ENCODE measurements around the gene GTF2I. TPM values are rescaled to one million over a fixed set of nuclear protein-coding genes. Genes with fewer than 3 reads are reported as not detected.
"Not testable (repeated sequence)": the region's sequence is repeated elsewhere in the genome, so short reads cannot be mapped to it uniquely, and the experiment has no call there.

Gene GTF2I
- total RNA-seq, 6 donors from 2014 or later: 138 to 506 (median 219) TPM

DNA sequence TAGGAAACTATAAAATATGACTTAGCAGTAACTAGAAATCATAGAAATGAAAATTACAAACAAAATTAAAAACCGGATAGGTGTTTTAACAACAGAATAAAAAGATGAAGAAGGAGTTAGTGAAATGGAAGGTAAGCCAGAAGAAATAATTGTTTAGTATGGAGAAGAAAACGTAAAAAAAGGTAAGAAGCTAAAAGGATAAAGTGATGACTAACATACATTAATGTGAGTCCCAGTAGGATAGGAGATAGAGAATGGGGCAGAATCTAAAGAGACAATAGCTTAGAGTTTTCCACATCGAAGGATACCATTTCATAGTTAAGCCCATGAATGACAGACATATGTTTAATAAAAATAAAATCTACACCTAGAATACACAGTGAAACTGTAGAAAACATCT, 25.3 kb downstream of the GTF2I start:
- H3K4me1 ChIP-seq: peaks cover 0 to 6% (median 1%) of the 10 kb centered on the region in 4 donors
- no peaks in the 10 kb centered on the region for H3K9me3 ChIP-seq
- H3K27me3 ChIP-seq: no peaks in the 10 kb centered on the region
- 95 to 97% methylated on average over 3 of the region's 3 CpGs for WGBS, 2 donors
- TF ChIP-seq CTCF (IDR thresholded peaks at IDR 0.05): no peak
- no peak for TF ChIP-seq POLR2AphosphoS5 (IDR thresholded peaks at IDR 0.05)
- TF ChIP-seq POLR2A (IDR thresholded peaks at IDR 0.05): no peak
- TF ChIP-seq EP300 (IDR thresholded peaks at IDR 0.05): no peak
- no peaks in the 10 kb centered on the region for H3K36me3 ChIP-seq
- no peak for DNase-seq
- no peak overlapping the region for H3K27ac ChIP-seq
- ATAC-seq (ENCODE audit: low FRiP score in 2 of 2): no peak
- no peak overlapping the region for H3K4me3 ChIP-seq

DNA sequence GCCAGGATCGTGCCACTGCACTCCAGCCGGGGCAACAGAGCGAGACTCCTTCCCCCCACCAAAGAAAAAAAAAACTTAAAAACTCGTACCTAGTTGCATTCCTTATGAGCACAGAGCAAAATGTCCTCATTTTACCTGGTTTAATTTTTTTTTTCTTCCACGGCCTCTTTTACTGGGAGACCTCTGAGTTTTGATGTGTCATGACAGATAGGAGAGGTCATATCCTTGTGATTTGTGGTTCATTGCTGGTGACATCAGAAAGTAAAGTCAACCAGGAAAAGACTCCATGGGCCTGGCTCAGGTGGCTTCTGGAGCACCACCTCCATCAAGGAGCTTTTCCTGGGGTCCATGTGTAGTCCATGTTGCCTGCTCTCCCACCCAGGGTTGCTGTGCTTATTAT, 26.3 kb downstream of the GTF2I start:
- TF ChIP-seq POLR2AphosphoS5 (IDR thresholded peaks at IDR 0.05): no peak
- no peaks in the 10 kb centered on the region for H3K36me3 ChIP-seq
- H3K4me1 ChIP-seq: peaks cover 0 to 6% (median 1%) of the 10 kb centered on the region in 4 donors
- no peaks in the 10 kb centered on the region for H3K27me3 ChIP-seq
- 86 to 94% methylated on average over 5 of the region's 5 CpGs for WGBS, 2 donors
- H3K4me3 ChIP-seq: no peak overlapping the region
- no peak for ATAC-seq (ENCODE audit: low FRiP score in 2 of 2)
- DNase-seq: no peak
- no peaks in the 10 kb centered on the region for H3K9me3 ChIP-seq
- H3K27ac ChIP-seq: peak overlapping the region in 1 of 4 donors; percentile 27

DNA sequence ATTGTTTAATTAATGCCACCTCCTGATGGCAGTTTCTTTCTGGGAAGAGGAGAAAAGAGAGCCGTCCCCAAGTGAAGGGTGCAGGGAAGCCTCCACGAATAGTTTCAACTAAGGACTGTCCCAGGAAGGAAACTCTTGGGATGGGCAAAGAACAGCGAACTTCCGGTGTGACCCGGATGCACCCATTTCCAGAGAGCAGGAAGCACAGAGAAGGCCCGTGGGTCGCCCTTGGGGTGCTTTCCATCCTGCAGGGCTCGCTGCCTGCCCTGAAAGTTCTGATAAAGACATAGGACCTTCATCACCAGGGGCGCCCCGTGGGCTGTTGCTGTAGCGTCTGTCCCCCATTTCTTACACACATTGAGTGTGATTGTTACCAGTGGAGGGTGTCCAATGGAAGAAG, 27.0 kb downstream of the GTF2I start:
- Histone ChIP-seq H3K36me3 (peaks cover 0 to 4% (median 2%) of the 10 kb centered on the region in 4 donors), H3K27ac (peak overlapping the region in 1 of 4 donors; percentile 27), H3K27me3 (no peaks in the 10 kb centered on the region), H3K4me3 (no peak overlapping the region), H3K4me1 (peaks cover 0 to 6% (median 1%) of the 10 kb centered on the region in 4 donors), H3K9me3 (no peaks in the 10 kb centered on the region)
- WGBS, 2 donors: 84% methylated on average over 7 to 11 of the region's 11 CpGs
- no peak for DNase-seq
- TF ChIP-seq EP300 (IDR thresholded peaks at IDR 0.05) (no peak), POLR2AphosphoS5 (IDR thresholded peaks at IDR 0.05) (no peak), POLR2A (IDR thresholded peaks at IDR 0.05) (no peak), CTCF (IDR thresholded peaks at IDR 0.05) (no peak)
- ATAC-seq (ENCODE audit: low FRiP score in 2 of 2): no peak

DNA sequence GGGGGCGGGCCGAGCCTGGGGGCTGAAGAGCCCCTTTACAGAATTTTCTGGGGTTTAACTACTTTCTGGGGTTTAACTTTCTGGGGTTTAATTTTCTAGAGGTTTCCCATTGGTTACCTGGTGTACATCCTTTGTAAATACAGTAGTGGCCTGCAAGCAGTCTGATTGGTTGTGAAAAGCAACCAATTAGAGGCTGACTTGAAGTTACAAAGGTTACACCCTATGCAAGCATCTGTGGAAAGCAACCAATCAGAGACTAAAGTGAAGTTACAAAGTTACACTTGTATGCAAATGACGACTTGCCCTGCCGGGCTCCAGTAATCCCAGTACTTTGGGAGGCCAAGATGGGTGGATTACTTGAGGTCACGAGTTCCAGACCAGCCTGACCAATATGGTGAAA, 27.4 kb downstream of the GTF2I start:
- no peaks in the 10 kb centered on the region for H3K9me3 ChIP-seq
- H3K27ac ChIP-seq: peak overlapping the region in 1 of 4 donors; percentile 27
- no peak for TF ChIP-seq POLR2A (IDR thresholded peaks at IDR 0.05)
- no peak for TF ChIP-seq CTCF (IDR thresholded peaks at IDR 0.05)
- no peak for TF ChIP-seq EP300 (IDR thresholded peaks at IDR 0.05)
- TF ChIP-seq POLR2AphosphoS5 (IDR thresholded peaks at IDR 0.05): no peak
- H3K4me3 ChIP-seq: no peak overlapping the region
- H3K4me1 ChIP-seq: peaks cover 0 to 6% (median 1%) of the 10 kb centered on the region in 4 donors
- ATAC-seq (ENCODE audit: low FRiP score in 2 of 2) (no peak), DNase-seq (no peak)
- peaks cover 3 to 8% (median 7%) of the 10 kb centered on the region in 4 donors for H3K36me3 ChIP-seq
- 94 to 99% methylated on average over 5 of the region's 5 CpGs for WGBS, 2 donors
- no peaks in the 10 kb centered on the region for H3K27me3 ChIP-seq

- Histone ChIP-seq H3K9me3 (no peaks in the 10 kb centered on the region), H3K4me3 (no peak overlapping the region), H3K4me1 (peaks cover 0 to 6% (median 0%) of the 10 kb centered on the region in 4 donors), H3K27me3 (no peaks in the 10 kb centered on the region), H3K36me3 (peaks cover 17 to 61% (median 56%) of the 10 kb centered on the region in 4 donors), H3K27ac (no peak overlapping the region)
- no peak for DNase-seq
- 96% methylated on average over 3 of the region's 3 CpGs for WGBS, 2 donors
- ATAC-seq (ENCODE audit: low FRiP score in 2 of 2): no peak
- no peak for TF ChIP-seq POLR2A (IDR thresholded peaks at IDR 0.05)
- TF ChIP-seq CTCF (IDR thresholded peaks at IDR 0.05): no peak
- no peak for TF ChIP-seq EP300 (IDR thresholded peaks at IDR 0.05)
- TF ChIP-seq POLR2AphosphoS5 (IDR thresholded peaks at IDR 0.05): no peak
These were observed 33.0 kb downstream of the GTF2I start for GRCh38 chr7:74690474-74690873.

- not testable (repeated sequence) for H3K9me3 ChIP-seq; H3K27ac ChIP-seq; ATAC-seq (ENCODE audit: low FRiP score in 2 of 2); DNase-seq; H3K27me3 ChIP-seq; H3K4me3 ChIP-seq; H3K4me1 ChIP-seq
- H3K36me3 ChIP-seq: peaks cover 26 to 92% (median 83%) of the 10 kb centered on the region in 4 donors
- WGBS, 2 donors: 98 to 100% methylated on average over 6 of the region's 6 CpGs
These were observed 46.9 kb downstream of the GTF2I start for GRCh38 chr7:74704419-74704818.

All from upper lobe of left lung (tissue), 6 donors.